Skeletal muscle satellite cell (primary cell): ENCODE results near the gene ATP6V0C.

Experiments used
- H3K27me3 ChIP-seq: 2 replicates; pipeline ENCODE4 v1.7.0; 2013; ENCODE audit warnings: low read length; ENCODE audit not compliant: control insufficient read depth, insufficient read depth
- H3K36me3 ChIP-seq: 2 replicates; pipeline ENCODE4 v1.7.0; 2013; ENCODE audit warnings: mild to moderate bottlenecking, control low read depth, low read length; ENCODE audit not compliant: insufficient read depth
- H3K4me1 ChIP-seq: 2 replicates; pipeline ENCODE4 v1.7.0; 2013; ENCODE audit warnings: low read length; ENCODE audit not compliant: control insufficient read depth, insufficient read depth
- H3K4me2 ChIP-seq: 2 replicates; pipeline ENCODE4 v1.7.0; 2013; ENCODE audit warnings: mild to moderate bottlenecking, low read length
- H3K4me3 ChIP-seq: 2 replicates; pipeline ENCODE4 v1.7.0; 2013; ENCODE audit warnings: low read length
- H3K9ac ChIP-seq: 2 replicates; pipeline ENCODE4 v1.7.0; 2013; ENCODE audit warnings: mild to moderate bottlenecking, low read depth, low read length, moderate library complexity
- H3K9me3 ChIP-seq: replicated peaks from 2 replicates; pipeline ENCODE4 v1.7.0; 2013; ENCODE audit warnings: mild to moderate bottlenecking, control low read depth, low read length

Gene ATP6V0C

GRCh38 chr16:2497116-2497630 is 16.6 kb upstream of the ATP6V0C start:
- no peaks in the 10 kb centered on the region for H3K9me3 ChIP-seq

GRCh38 chr16:2497695-2498484 is 15.9 kb upstream of the ATP6V0C start:
- no peaks in the 10 kb centered on the region for H3K9me3 ChIP-seq
- no peak overlapping the region for H3K9ac ChIP-seq
- H3K4me2 ChIP-seq, result peak overlapping the region; percentile 18
- H3K4me1 ChIP-seq, result peaks cover 15% of the 10 kb centered on the region
- no peak overlapping the region for H3K4me3 ChIP-seq
- H3K27me3 ChIP-seq, result no peaks in the 10 kb centered on the region
- peaks cover 15% of the 10 kb centered on the region for H3K36me3 ChIP-seq

More at GRCh38 chr16:2497116-2497630, 16.6 kb upstream of the ATP6V0C start:
- Histone ChIP-seq H3K4me3 (no peak overlapping the region), H3K4me1 (peaks cover 11% of the 10 kb centered on the region), H3K36me3 (peaks cover 15% of the 10 kb centered on the region), H3K4me2 (peak overlapping the region; percentile 18), H3K27me3 (no peaks in the 10 kb centered on the region), H3K9ac (no peak overlapping the region)

DNA sequence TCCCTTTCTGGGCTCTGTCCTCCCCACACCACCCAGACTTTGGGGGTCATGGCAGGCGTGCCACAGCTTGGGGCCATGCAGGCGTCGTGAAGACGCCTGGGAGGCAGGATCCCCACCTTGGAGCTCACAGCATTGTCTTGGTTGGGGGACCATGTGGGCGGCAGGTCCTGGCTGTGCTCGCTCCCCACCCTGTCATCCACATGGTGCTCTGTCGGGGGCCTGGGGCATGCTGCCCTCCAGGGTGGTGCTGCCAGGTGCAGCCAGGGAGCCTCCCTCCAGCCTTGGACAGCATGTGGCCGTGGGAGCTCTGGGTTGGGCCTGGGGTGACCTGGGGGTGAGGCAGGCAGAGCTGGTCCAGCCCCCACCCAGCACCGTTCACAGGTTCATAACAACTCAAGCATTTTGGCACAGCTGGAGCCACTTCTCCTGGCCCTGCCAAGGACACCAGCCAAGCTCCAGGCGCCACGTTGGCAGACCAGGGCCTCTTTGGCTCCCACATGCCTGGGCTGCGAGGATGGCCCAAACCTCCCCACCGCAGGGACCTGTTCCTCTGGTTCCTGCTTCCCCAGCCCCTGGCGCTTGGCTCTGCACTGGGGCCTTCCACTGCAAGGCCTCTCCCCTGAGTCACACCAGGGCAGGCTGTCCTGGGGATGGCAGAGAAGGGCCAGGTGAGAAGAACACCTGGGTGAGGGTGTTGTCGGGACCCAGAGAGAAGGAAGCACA is 15.1 kb upstream of the ATP6V0C start:
- H3K4me3 ChIP-seq, result no peak overlapping the region
- no peaks in the 10 kb centered on the region for H3K9me3 ChIP-seq
- peaks cover 17% of the 10 kb centered on the region for H3K4me1 ChIP-seq
- no peaks in the 10 kb centered on the region for H3K27me3 ChIP-seq
- H3K4me2 ChIP-seq, result no peak overlapping the region
- peaks cover 15% of the 10 kb centered on the region for H3K36me3 ChIP-seq
- no peak overlapping the region for H3K9ac ChIP-seq

- Histone ChIP-seq H3K9ac (no peak overlapping the region), H3K4me1 (peaks cover 17% of the 10 kb centered on the region), H3K4me3 (no peak overlapping the region), H3K4me2 (no peak overlapping the region), H3K36me3 (peaks cover 15% of the 10 kb centered on the region), H3K9me3 (no peaks in the 10 kb centered on the region), H3K27me3 (no peaks in the 10 kb centered on the region)
Observed at GRCh38 chr16:2499454-2499853, 14.3 kb upstream of the ATP6V0C start.

- no peaks in the 10 kb centered on the region for H3K9me3 ChIP-seq
- H3K4me3 ChIP-seq, result no peak overlapping the region
- H3K4me2 ChIP-seq, result no peak overlapping the region
- H3K4me1 ChIP-seq, result peaks cover 17% of the 10 kb centered on the region
- H3K9ac ChIP-seq, result no peak overlapping the region
- H3K27me3 ChIP-seq, result no peaks in the 10 kb centered on the region
- H3K36me3 ChIP-seq, result peaks cover 15% of the 10 kb centered on the region
Observed at GRCh38 chr16:2499890-2500429, 13.8 kb upstream of the ATP6V0C start.

DNA sequence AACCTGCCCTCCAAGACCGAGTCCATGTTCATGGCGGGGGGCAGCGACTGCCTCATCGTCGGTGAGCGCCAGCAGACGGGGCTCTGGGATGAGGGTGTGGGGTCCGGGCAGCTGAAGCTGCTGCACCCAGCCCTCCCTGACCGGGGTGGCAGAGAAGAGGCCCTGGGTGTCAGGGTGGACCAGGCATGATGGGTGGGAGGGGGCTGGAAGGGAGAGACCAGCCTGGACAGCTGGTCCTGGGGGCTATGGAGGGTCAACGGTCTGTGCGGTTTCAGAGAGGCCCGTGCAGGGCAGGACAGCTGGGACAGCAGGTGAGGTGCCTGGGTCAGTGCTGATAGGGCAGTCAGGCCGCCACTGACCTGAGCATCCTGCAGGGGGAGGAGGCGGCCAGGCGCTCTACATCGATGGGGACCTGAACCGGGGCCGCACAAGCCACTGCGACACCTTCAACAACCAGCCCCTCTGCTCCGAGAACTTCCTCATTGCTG is 13.3 kb upstream of the ATP6V0C start:
- Histone ChIP-seq H3K36me3 (peaks cover 15% of the 10 kb centered on the region), H3K4me2 (no peak overlapping the region), H3K9me3 (no peaks in the 10 kb centered on the region), H3K4me1 (peaks cover 17% of the 10 kb centered on the region), H3K9ac (no peak overlapping the region), H3K4me3 (no peak overlapping the region), H3K27me3 (no peaks in the 10 kb centered on the region)

DNA sequence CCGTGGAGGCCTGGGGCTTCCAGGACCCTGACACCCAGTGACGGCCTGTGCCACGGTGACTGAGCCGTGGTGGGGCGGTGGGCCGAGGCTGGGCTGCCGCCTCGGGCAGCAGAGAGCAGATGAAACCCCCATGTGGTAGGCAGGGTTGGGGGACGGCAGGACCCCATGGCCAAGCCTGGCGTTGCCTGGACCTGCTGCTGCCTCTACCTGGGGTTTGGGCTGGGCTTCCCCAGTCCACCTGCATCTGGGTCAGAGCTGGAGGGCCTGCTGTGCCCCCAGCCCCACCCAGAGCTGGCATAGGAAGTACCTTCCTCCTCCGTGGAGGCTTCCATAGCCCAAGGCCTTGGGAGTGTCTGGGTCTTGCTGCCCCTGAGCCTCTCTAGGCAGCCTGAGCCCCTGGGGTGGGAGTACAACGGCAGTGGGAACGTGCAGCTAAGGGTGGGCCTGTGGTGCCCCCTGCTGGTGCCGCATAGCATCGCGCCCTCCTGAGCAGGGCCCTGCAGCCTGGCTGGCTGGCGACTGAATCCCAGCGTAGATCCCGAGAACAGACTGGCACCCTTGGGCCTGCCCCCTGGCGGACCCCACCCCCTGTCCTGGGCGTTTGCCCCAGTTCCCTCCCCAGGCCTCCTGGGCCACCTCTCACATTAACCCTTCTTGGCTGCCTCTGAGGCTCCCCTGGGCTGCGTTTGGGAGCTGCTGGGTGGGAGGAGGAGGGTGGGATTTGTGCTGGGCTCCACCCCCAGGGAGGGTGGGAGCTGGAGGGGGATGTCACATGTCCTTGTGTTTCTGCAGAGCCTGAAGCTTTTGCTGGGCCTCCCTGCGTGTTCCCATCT is 12.6 kb upstream of the ATP6V0C start:
- Histone ChIP-seq H3K27me3 (no peaks in the 10 kb centered on the region), H3K4me2 (peak overlapping the region; percentile 45), H3K4me3 (no peak overlapping the region), H3K9me3 (no peaks in the 10 kb centered on the region), H3K36me3 (peaks cover 15% of the 10 kb centered on the region), H3K9ac (no peak overlapping the region), H3K4me1 (peaks cover 17% of the 10 kb centered on the region)

GRCh38 chr16:2501946-2502895 is 11.5 kb upstream of the ATP6V0C start:
- H3K4me2 ChIP-seq, result no peak overlapping the region
- H3K9ac ChIP-seq, result no peak overlapping the region
- H3K36me3 ChIP-seq, result peaks cover 6% of the 10 kb centered on the region
- no peaks in the 10 kb centered on the region for H3K27me3 ChIP-seq
- no peaks in the 10 kb centered on the region for H3K9me3 ChIP-seq
- H3K4me3 ChIP-seq, result no peak overlapping the region
- peaks cover 13% of the 10 kb centered on the region for H3K4me1 ChIP-seq

- no peak overlapping the region for H3K4me2 ChIP-seq
- H3K27me3 ChIP-seq, result no peaks in the 10 kb centered on the region
Observed at GRCh38 chr16:2505695-2506094, 8.1 kb upstream of the ATP6V0C start.

GRCh38 chr16:2507052-2507659 is 6.6 kb upstream of the ATP6V0C start:
- Histone ChIP-seq H3K4me2 (no peak overlapping the region), H3K27me3 (no peaks in the 10 kb centered on the region), H3K9me3 (no peaks in the 10 kb centered on the region), H3K4me3 (no peak overlapping the region), H3K4me1 (peaks cover 14% of the 10 kb centered on the region), H3K36me3 (no peaks in the 10 kb centered on the region), H3K9ac (no peak overlapping the region)

More at GRCh38 chr16:2505695-2506094, 8.1 kb upstream of the ATP6V0C start:
- H3K36me3 ChIP-seq, result no peaks in the 10 kb centered on the region
- H3K9ac ChIP-seq, result no peak overlapping the region
- no peaks in the 10 kb centered on the region for H3K9me3 ChIP-seq
- no peak overlapping the region for H3K4me3 ChIP-seq
- peaks cover 6% of the 10 kb centered on the region for H3K4me1 ChIP-seq
